SJCRH30 (cell line): Measurements from ENCODE around the gene EPC1. TPM values are rescaled to one million over a fixed set of nuclear protein-coding genes. Genes with fewer than 3 reads are reported as not detected.
"Not testable (repeated sequence)": the region's sequence is repeated elsewhere in the genome, so short reads cannot be mapped to it uniquely, and the experiment has no call there.

Source experiments
- DNase-seq, 2 experiments: peaks; one replicate each; pipeline ENCODE4 v3.0.0-alpha.2; 2015 to 2020
- H3K27ac ChIP-seq: fragments of 250-450 bp; sonication (Bioruptor Pico); 2 replicates; pipeline ENCODE4 v1.5.1; 2020; ENCODE audit warnings: mild to moderate bottlenecking, moderate library complexity
- H3K27me3 ChIP-seq: fragments of 250-450 bp; sonication (Bioruptor Pico); 2 replicates; pipeline ENCODE4 v1.5.1; 2020; ENCODE audit warnings: mild to moderate bottlenecking, moderate library complexity
- H3K36me3 ChIP-seq: fragments of 250-450 bp; sonication (Bioruptor Pico); 2 replicates; pipeline ENCODE4 v1.5.1; 2020; ENCODE audit warnings: mild to moderate bottlenecking, moderate library complexity
- H3K4me1 ChIP-seq: fragments of 250-450 bp; sonication (Bioruptor Pico); 2 replicates; pipeline ENCODE4 v1.5.1; 2020; ENCODE audit warnings: mild to moderate bottlenecking, moderate library complexity
- H3K4me3 ChIP-seq: fragments of 250-450 bp; sonication (Bioruptor Pico); 2 replicates; pipeline ENCODE4 v1.5.1; 2020; ENCODE audit warnings: mild to moderate bottlenecking, moderate library complexity
- H3K9me3 ChIP-seq: fragments of 250-450 bp; sonication (Bioruptor Pico); replicated peaks from 2 replicates; pipeline ENCODE4 v1.5.1; 2020; ENCODE audit warnings: mild to moderate bottlenecking, moderate library complexity
- total RNA-seq: library from RNA; depleted of rRNA; stranded (reverse); fragments of >200 nt; shearing (Covaris generic); gene quantifications from 2 replicates; pipeline ENCODE4 v1.2.3, GENCODE V29; 2014

Gene EPC1
- total RNA-seq, 1 experiment from 2014 or later, result 29.6 TPM

DNA sequence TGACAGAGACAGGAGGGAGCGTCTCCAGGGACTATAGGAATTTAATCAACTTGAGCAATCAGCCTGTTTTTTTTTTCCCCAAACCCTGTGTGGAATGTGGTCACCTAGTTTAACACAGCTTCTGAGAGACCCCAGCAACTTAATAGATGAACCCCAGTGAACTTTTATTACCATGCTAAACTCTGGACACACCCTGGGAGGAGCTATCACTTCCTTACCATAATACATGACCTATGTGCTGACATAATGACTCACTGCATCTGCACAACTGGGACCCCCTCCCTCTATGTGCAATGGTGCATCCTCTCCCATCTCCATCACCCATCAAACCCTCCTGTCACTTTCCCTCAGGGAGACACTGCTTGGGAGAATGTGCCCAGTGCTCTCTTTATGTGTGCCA lies 83.7 kb downstream of the EPC1 start:
- no peaks in the 10 kb centered on the region for H3K27me3 ChIP-seq
- peaks cover 18% of the 10 kb centered on the region for H3K36me3 ChIP-seq
- no peak overlapping the region for H3K27ac ChIP-seq
- no peak for DNase-seq
- no peaks in the 10 kb centered on the region; the same call in 1 of the 2 replicates for H3K9me3 ChIP-seq
- no peaks in the 10 kb centered on the region for H3K4me1 ChIP-seq
- H3K4me3 ChIP-seq, result no peak overlapping the region

DNA sequence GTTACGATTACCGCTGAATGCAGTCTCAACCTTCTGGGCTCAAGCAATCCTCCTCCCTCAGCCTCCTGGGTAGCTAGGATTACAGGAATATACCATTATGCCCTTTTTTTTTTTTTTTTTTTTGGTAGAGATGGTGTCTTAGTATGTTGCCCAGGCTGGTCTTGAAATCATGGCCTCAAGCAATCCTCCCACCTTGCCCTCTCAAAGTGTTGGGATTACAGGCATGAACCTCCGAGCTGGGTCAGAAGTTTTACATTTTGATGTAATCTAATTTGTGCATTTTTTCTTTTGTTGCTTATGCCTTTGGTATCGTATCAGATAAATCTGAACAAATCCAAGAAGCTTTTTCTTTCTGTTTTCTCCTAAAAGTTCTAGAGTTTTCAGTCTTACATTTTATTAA lies 87.4 kb downstream of the EPC1 start:
- no peak for DNase-seq
- no peaks in the 10 kb centered on the region for H3K4me1 ChIP-seq
- H3K36me3 ChIP-seq, result no peaks in the 10 kb centered on the region
- H3K9me3 ChIP-seq, result no peaks in the 10 kb centered on the region
- no peak overlapping the region for H3K27ac ChIP-seq
- H3K4me3 ChIP-seq, result no peak overlapping the region
- no peaks in the 10 kb centered on the region for H3K27me3 ChIP-seq

GRCh38 chr10:32256613-32257437 lies 90.1 kb downstream of the EPC1 start:
- H3K27ac ChIP-seq, result no peak overlapping the region
- H3K9me3 ChIP-seq, result no peaks in the 10 kb centered on the region
- peak; percentile 56 to 86 for DNase-seq
- H3K36me3 ChIP-seq, result no peaks in the 10 kb centered on the region
- no peaks in the 10 kb centered on the region for H3K4me1 ChIP-seq
- peak overlapping the region; percentile 26 for H3K4me3 ChIP-seq
- no peaks in the 10 kb centered on the region for H3K27me3 ChIP-seq

GRCh38 chr10:32253821-32254220 lies 93.1 kb downstream of the EPC1 start:
- DNase-seq, result no peak
- Histone ChIP-seq H3K36me3 (no peaks in the 10 kb centered on the region), H3K4me3 (no peak overlapping the region), H3K27me3 (no peaks in the 10 kb centered on the region), H3K4me1 (0 out of 2 replicates have a peak, but pooled peaks cover 5% of the 10 kb centered on the region), H3K9me3 (no peaks in the 10 kb centered on the region), H3K27ac (no peak overlapping the region)

DNA sequence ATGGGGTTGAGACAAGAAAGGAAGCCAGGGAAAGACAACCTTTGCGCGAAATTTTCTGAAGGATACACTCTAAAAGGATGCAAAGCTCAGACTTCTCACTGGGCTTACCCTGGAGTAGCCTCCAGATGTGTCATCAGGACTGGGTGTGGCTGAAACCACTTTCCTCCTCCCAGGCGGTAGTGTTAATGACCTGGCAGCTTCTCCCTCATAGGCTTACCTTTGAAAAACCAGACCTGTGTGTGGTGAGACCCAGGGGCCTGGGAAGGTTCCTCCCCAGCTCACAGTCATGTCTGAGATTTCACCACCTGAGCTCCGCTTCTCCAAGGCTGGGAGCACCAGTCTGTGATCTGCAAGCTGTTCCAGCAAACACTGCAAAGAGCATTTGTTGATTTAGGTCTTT lies 93.7 kb downstream of the EPC1 start:
- H3K36me3 ChIP-seq, result no peaks in the 10 kb centered on the region
- H3K4me1 ChIP-seq, result 0 out of 2 replicates have a peak, but pooled peaks cover 5% of the 10 kb centered on the region
- no peak overlapping the region for H3K4me3 ChIP-seq
- H3K27me3 ChIP-seq, result no peaks in the 10 kb centered on the region
- H3K27ac ChIP-seq, result no peak overlapping the region
- no peak for DNase-seq
- H3K9me3 ChIP-seq, result no peaks in the 10 kb centered on the region

DNA sequence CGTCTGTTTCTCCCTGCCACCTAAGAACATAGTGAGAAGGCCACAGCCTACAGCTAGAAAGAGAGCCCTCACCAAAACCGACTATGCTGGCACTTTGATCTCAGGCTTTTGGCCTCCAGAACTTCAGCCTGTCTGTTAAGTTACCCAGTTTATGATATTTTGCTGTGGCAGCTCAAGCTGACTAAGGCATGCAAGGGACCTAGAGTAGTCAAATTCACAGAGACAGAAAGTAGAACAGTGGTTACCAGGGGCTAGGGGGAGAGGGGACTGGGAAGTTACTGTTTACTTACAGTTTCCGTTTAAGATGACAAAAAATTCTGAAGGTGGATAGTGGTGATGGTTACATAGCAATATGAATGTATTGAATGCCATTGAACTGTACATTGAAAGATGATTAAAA lies 96.5 kb downstream of the EPC1 start:
- not testable (repeated sequence) for H3K36me3 ChIP-seq, H3K4me1 ChIP-seq, H3K4me3 ChIP-seq, H3K27me3 ChIP-seq, DNase-seq, H3K9me3 ChIP-seq, H3K27ac ChIP-seq

DNA sequence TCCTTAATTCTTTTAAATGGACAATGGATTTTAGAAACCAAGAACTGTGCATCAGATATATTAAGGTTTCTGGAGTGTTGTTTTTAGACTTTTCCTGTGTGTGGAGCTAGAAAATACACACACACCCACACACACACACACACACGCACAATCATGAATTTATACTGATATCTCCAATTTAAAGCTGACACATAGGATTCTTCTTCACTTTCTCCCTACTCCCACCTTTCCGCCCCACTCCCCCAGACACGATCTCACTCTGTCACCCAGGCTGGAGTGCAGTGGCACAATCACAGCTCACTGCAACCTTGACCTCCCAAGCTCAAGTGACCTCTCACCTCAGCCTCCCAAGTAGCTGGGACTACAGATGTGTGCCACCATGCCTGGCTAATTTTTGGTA lies 100.3 kb downstream of the EPC1 start:
- no peak overlapping the region for H3K4me3 ChIP-seq

GRCh38 chr10:32245760-32246159 lies 101.2 kb downstream of the EPC1 start:
- Histone ChIP-seq H3K9me3 (no peaks in the 10 kb centered on the region), H3K27me3 (no peaks in the 10 kb centered on the region)
- no peak for DNase-seq

More for the DNA sequence above, 100.3 kb downstream of the EPC1 start:
- no peak for DNase-seq
- no peaks in the 10 kb centered on the region for H3K9me3 ChIP-seq
- 0 out of 2 replicates have a peak, but pooled peaks cover 5% of the 10 kb centered on the region for H3K4me1 ChIP-seq
- no peak overlapping the region for H3K27ac ChIP-seq
- H3K27me3 ChIP-seq, result no peaks in the 10 kb centered on the region
- H3K36me3 ChIP-seq, result no peaks in the 10 kb centered on the region

GRCh38 chr10:32244421-32245207 lies 102.3 kb downstream of the EPC1 start:
- H3K4me3 ChIP-seq, result no peak overlapping the region
- DNase-seq, result no peak
- no peak overlapping the region for H3K27ac ChIP-seq
- H3K27me3 ChIP-seq, result no peaks in the 10 kb centered on the region
- 0 out of 2 replicates have a peak, but pooled peaks cover 5% of the 10 kb centered on the region for H3K9me3 ChIP-seq
- no peaks in the 10 kb centered on the region for H3K4me1 ChIP-seq
- no peaks in the 10 kb centered on the region for H3K36me3 ChIP-seq

More at GRCh38 chr10:32245760-32246159, 101.2 kb downstream of the EPC1 start:
- no peaks in the 10 kb centered on the region for H3K4me1 ChIP-seq
- no peak overlapping the region for H3K4me3 ChIP-seq
- no peak overlapping the region for H3K27ac ChIP-seq
- no peaks in the 10 kb centered on the region for H3K36me3 ChIP-seq

DNA sequence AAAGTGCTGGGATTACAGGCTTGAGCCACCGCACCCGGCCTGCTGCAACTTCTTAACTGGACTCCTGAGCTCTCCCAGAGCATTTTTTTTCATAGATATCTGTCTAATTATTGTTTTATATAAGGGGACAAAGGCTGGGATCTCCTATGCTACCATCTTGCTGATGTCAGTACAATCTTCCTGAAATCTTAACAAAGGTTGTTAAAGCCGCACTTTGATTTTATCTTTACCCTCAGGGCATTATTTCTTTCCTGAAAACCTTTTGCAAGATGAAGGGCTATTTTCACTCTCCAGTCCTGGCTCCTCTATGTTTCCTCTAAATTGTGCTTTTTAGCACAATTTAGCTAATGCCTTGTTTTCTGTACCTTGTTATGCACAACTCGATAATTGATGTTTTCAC lies 102.9 kb downstream of the EPC1 start:
- Histone ChIP-seq H3K4me3 (no peak overlapping the region), H3K27me3 (no peaks in the 10 kb centered on the region), H3K4me1 (no peaks in the 10 kb centered on the region), H3K36me3 (no peaks in the 10 kb centered on the region), H3K9me3 (0 out of 2 replicates have a peak, but pooled peaks cover 5% of the 10 kb centered on the region), H3K27ac (no peak overlapping the region)
- no peak for DNase-seq

DNA sequence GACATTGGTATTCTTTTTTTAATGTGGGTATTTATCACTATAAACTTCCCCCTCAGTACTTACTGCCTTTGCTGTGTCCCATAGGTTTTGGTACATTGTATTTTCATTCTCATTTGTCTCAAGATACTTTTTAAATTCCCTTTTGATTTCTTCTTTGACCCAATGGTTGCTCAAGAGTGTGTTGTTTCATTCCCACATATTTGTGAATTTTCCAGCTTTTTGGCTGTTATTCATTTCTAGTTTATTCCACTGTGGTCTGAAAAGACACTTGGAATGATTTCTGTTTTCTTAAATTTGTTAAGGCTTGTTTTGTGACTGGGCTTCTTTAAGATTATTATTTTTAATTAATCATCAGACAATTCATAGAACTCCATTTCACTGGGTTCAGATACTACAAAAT lies 105.0 kb downstream of the EPC1 start:
- Histone ChIP-seq H3K4me3 (no peak overlapping the region), H3K27ac (no peak overlapping the region), H3K36me3 (no peaks in the 10 kb centered on the region), H3K4me1 (no peaks in the 10 kb centered on the region), H3K9me3 (0 out of 2 replicates have a peak, but pooled peaks cover 5% of the 10 kb centered on the region), H3K27me3 (no peaks in the 10 kb centered on the region)
- DNase-seq, result no peak

- H3K4me3 ChIP-seq, result no peak overlapping the region
- H3K9me3 ChIP-seq, result 0 out of 2 replicates have a peak, but pooled peaks cover 5% of the 10 kb centered on the region
- no peaks in the 10 kb centered on the region for H3K36me3 ChIP-seq
- no peak for DNase-seq
- no peaks in the 10 kb centered on the region for H3K4me1 ChIP-seq
- H3K27me3 ChIP-seq, result no peaks in the 10 kb centered on the region
- H3K27ac ChIP-seq, result no peak overlapping the region
Measured at GRCh38 chr10:32240471-32240870, 106.5 kb downstream of the EPC1 start.

DNA sequence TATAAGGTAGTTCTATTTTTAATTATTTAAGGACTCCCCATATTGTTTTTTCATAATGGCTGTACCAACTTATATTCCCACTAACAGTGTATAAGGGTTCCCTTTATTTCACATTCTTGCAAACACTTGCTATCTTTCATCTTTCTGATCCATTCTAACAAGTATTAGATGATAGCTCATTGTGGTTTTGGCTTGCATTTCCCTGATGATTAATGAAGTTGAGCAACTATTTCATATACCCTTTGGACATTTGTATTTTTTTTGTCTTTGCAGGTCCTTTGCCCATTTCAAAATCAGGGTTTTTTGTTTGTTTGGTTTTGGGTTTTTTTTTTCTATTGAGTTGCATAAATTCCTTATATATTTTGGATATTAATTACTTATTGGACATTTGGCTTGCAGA lies 107.2 kb downstream of the EPC1 start:
- no peaks in the 10 kb centered on the region; the same call in 1 of the 2 replicates for H3K4me1 ChIP-seq
- H3K27me3 ChIP-seq, result no peaks in the 10 kb centered on the region
- no peak for DNase-seq
- 0 out of 2 replicates have a peak, but pooled peaks cover 5% of the 10 kb centered on the region for H3K9me3 ChIP-seq
- H3K36me3 ChIP-seq, result no peaks in the 10 kb centered on the region
- H3K27ac ChIP-seq, result no peak overlapping the region
- no peak overlapping the region for H3K4me3 ChIP-seq

GRCh38 chr10:32237644-32238345 lies 109.2 kb downstream of the EPC1 start:
- H3K27ac ChIP-seq, result no peak overlapping the region
- H3K9me3 ChIP-seq, result 0 out of 2 replicates have a peak, but pooled peaks cover 5% of the 10 kb centered on the region
- H3K36me3 ChIP-seq, result no peaks in the 10 kb centered on the region
- H3K27me3 ChIP-seq, result no peaks in the 10 kb centered on the region
- H3K4me3 ChIP-seq, result no peak overlapping the region
- H3K4me1 ChIP-seq, result no peaks in the 10 kb centered on the region; the same call in 1 of the 2 replicates
- no peak for DNase-seq
